Esophagus (tissue), 2 donors: Measurements from ENCODE around the gene DEFB132. TPM values are rescaled to one million over a fixed set of nuclear protein-coding genes. Genes with fewer than 3 reads are reported as not detected.
A peak's percentile ranks its signal among the peaks of the same experiment; 100 is the strongest.

Source experiments
- H3K27ac ChIP-seq, 2 donors: one replicate each; pipeline ENCODE4 v1.5.1; 2013; ENCODE audit warnings: low read depth in 2 of 2, mild to moderate bottlenecking in 2 of 2, inconsistent platforms in 1 of 2, low read length in 1 of 2, moderate library complexity in 1 of 2
- H3K27me3 ChIP-seq, 2 donors: one replicate each; pipeline ENCODE4 v1.6.1; 2013; ENCODE audit warnings: low read length in 2 of 2, control low read depth in 1 of 2, mild to moderate bottlenecking in 1 of 2; ENCODE audit not compliant: insufficient read depth in 2 of 2, control insufficient read depth in 1 of 2
- H3K36me3 ChIP-seq, 2 donors: one replicate each; pipeline ENCODE4 v1.6.1; 2013; ENCODE audit warnings: low read length in 1 of 2; ENCODE audit not compliant: control insufficient read depth in 2 of 2, insufficient read depth in 2 of 2
- H3K4me1 ChIP-seq, 2 donors: one replicate each; pipeline ENCODE4 v1.6.1; 2013; ENCODE audit warnings: low read length in 1 of 2; ENCODE audit not compliant: control insufficient read depth in 2 of 2, insufficient read depth in 2 of 2
- H3K4me3 ChIP-seq, 2 donors: one replicate each; pipeline ENCODE4 v1.5.1; 2013; ENCODE audit warnings: low read length in 2 of 2, mild to moderate bottlenecking in 2 of 2, low read depth in 1 of 2, moderate library complexity in 1 of 2
- H3K9me3 ChIP-seq, 2 donors: one replicate each; pipeline ENCODE4 v1.6.1; 2013; ENCODE audit warnings: mild to moderate bottlenecking in 2 of 2, low read depth in 1 of 2, low read length in 1 of 2, moderate library complexity in 1 of 2; ENCODE audit not compliant: control insufficient read depth in 2 of 2, insufficient read depth in 1 of 2
- WGBS, 2 donors: extraction: QIAGEN DNeasy Blood & Tissue Kit; methylation state at CpG; one replicate each; pipeline ENCODE4 v1.1.7; 2013; 5-methylcytosine and 5-hydroxymethylcytosine counted together
- polyA plus RNA-seq, 2 donors: library from polyadenylated mRNA; stranded (reverse); fragments of 200-250 nt; gene quantifications; one replicate each; pipeline ENCODE4 v1.2.3, GENCODE V29; 2013
- donor health status: healthy with polysubstance abuse.
- donor health status: Bipolar disorder and iron deficiency.

Gene DEFB132
- polyA plus RNA-seq, 2 donors: not detected

DNA sequence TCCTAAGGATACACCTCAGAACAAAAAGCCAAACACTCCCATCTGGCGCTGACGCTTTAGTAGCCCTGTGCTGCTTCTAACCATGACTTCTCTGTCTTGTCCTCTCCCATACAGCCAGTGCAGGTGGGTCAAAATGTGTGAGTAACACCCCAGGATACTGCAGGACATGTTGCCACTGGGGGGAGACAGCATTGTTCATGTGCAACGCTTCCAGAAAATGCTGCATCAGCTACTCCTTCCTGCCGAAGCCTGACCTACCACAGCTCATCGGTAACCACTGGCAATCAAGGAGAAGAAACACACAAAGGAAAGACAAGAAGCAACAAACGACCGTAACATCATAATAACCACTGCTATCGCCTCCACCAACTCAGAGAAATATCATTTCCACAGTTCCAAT, 1.4 kb downstream of the DEFB132 start:
- Histone ChIP-seq H3K4me1 (no peaks in the 10 kb centered on the region), H3K27me3 (no peaks in the 10 kb centered on the region), H3K4me3 (no peak overlapping the region), H3K27ac (no peak overlapping the region), H3K36me3 (no peaks in the 10 kb centered on the region), H3K9me3 (peaks cover 0 to 2% of the 10 kb centered on the region in 2 donors)
- 43 to 53% methylated on average over 8 of the region's 8 CpGs for WGBS, 2 donors

DNA sequence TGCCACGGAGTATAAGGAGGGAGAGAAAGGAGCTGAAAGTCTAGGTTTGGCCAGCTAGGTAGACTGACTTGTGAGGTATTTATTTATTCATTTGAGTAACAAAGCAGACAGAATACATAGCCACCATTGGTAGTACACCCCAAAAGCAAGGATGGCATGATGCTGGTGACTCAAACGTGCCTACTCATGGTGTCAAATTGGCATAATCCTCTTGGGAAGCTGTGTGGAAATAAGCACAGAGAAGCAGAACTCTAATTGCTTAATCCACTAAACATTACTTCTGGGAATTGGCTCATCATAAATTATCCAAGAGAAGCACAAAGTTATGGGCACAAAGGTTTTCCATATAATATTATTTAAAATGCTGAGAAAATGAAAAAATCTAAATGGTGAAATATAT, 2.5 kb downstream of the DEFB132 start:
- no peak overlapping the region for H3K4me3 ChIP-seq
- no peak overlapping the region for H3K27ac ChIP-seq
- H3K36me3 ChIP-seq: no peaks in the 10 kb centered on the region
- H3K4me1 ChIP-seq: no peaks in the 10 kb centered on the region
- 66 to 67% methylated on average over 2 of the region's 2 CpGs for WGBS, 2 donors
- no peaks in the 10 kb centered on the region for H3K27me3 ChIP-seq
- peaks cover 0 to 3% of the 10 kb centered on the region in 2 donors for H3K9me3 ChIP-seq

GRCh38 chr20:263701-264100, 6.2 kb downstream of the DEFB132 start:
- Histone ChIP-seq H3K27me3 (no peaks in the 10 kb centered on the region), H3K27ac (no peak overlapping the region), H3K4me3 (no peak overlapping the region), H3K36me3 (no peaks in the 10 kb centered on the region), H3K9me3 (peaks cover 0 to 3% of the 10 kb centered on the region in 2 donors), H3K4me1 (peaks cover 3 to 4% of the 10 kb centered on the region in 2 donors)
- 71 to 75% methylated on average over 13 of the region's 13 CpGs for WGBS, 2 donors

GRCh38 chr20:266596-267562, 9.4 kb downstream of the DEFB132 start:
- H3K9me3 ChIP-seq: peaks cover 0 to 3% of the 10 kb centered on the region in 2 donors
- peak overlapping the region; percentile 33 to 38 for H3K4me3 ChIP-seq
- peaks cover 3 to 4% of the 10 kb centered on the region in 2 donors for H3K4me1 ChIP-seq
- no peaks in the 10 kb centered on the region for H3K27me3 ChIP-seq
- WGBS, 2 donors: 9 to 10% methylated on average over 43 of the region's 43 CpGs
- H3K36me3 ChIP-seq: no peaks in the 10 kb centered on the region
- H3K27ac ChIP-seq: no peak overlapping the region

- Histone ChIP-seq H3K4me3 (no peak overlapping the region), H3K9me3 (no peaks in the 10 kb centered on the region), H3K27ac (no peak overlapping the region), H3K4me1 (peaks cover 3 to 4% of the 10 kb centered on the region in 2 donors), H3K27me3 (no peaks in the 10 kb centered on the region), H3K36me3 (no peaks in the 10 kb centered on the region)
- WGBS, 2 donors: 90% methylated on average over 5 of the region's 5 CpGs
These were observed 13.0 kb downstream of the DEFB132 start for GRCh38 chr20:270517-270916.

DNA sequence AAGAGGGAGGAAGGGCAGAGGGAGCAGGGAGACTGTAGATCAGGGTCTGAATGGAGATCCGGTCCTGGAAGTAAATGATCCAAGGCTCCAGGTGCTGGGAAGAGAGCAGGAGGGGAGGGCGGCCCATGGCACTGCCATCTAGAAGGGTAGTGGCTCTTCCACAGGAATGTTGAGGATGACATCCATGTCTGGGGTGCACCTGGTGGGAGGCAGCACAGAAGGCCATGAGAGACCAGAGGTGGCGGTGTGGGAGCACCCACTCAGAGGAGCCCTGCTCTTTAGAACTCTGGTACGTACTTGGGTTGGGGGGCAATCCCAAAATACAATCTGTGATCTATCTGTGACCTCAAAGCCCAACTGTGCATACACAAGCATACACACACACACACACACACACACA, 13.5 kb downstream of the DEFB132 start:
- Histone ChIP-seq H3K27ac (no peak overlapping the region), H3K27me3 (no peaks in the 10 kb centered on the region), H3K36me3 (no peaks in the 10 kb centered on the region), H3K4me3 (no peak overlapping the region), H3K4me1 (peaks cover 3 to 4% of the 10 kb centered on the region in 2 donors), H3K9me3 (no peaks in the 10 kb centered on the region)
- 86 to 91% methylated on average over 4 of the region's 4 CpGs for WGBS, 2 donors

DNA sequence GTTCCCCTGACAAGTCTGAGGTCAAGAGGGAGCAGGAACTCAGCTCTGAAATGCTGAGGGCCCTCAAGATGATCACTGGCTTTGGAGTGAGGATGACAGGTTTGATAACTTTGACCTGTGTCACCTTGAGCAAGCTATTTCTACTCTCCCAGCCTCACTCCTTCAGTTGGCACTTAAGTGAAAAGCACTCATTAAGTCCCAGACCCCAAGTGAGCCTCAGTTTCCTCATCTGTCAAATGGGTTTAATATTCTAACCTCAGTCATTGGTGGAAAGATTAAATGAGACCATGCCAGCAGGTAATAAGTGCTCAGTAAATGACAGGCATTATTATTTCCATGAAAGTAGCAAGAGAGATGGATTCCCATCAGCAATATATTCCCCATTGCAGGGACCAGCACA, 14.0 kb downstream of the DEFB132 start:
- Histone ChIP-seq H3K27ac (no peak overlapping the region), H3K4me1 (peaks cover 3 to 4% of the 10 kb centered on the region in 2 donors), H3K9me3 (no peaks in the 10 kb centered on the region), H3K36me3 (peaks cover 2% of the 10 kb centered on the region in 2 donors), H3K27me3 (no peaks in the 10 kb centered on the region), H3K4me3 (no peak overlapping the region)

GRCh38 chr20:272718-273117, 15.2 kb downstream of the DEFB132 start:
- Histone ChIP-seq H3K27ac (no peak overlapping the region), H3K36me3 (peaks cover 3 to 5% of the 10 kb centered on the region in 2 donors), H3K4me1 (no peaks in the 10 kb centered on the region), H3K27me3 (no peaks in the 10 kb centered on the region), H3K9me3 (no peaks in the 10 kb centered on the region), H3K4me3 (no peak overlapping the region)

DNA sequence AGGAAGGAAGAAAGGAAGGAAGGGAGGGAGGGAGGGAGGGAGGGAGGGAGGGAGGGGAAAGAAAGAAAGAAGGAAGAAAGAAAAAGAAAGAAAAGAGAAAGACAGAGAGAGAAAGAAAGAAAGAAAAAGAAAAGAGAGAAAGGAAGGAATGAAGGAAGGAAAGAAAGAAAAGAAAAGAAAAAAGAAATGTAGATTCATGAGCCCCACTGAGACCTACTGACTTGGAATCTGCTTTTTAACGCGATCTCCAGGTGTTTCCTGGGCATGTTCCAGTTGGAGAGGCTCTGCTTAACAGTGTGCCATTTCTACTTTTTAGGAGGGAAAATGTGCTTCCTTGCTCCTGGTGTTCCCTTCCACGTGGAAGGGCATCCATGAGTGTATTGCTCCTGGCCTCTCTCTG, 16.4 kb downstream of the DEFB132 start:
- no peak overlapping the region for H3K27ac ChIP-seq
- 67 to 68% methylated on average over 3 of the region's 3 CpGs for WGBS, 2 donors
- H3K27me3 ChIP-seq: no peaks in the 10 kb centered on the region
- no peaks in the 10 kb centered on the region for H3K9me3 ChIP-seq
- no peaks in the 10 kb centered on the region for H3K4me1 ChIP-seq
- no peak overlapping the region for H3K4me3 ChIP-seq
- H3K36me3 ChIP-seq: peaks cover 3 to 5% of the 10 kb centered on the region in 2 donors

- H3K4me1 ChIP-seq: no peaks in the 10 kb centered on the region
- no peak overlapping the region for H3K4me3 ChIP-seq
- H3K9me3 ChIP-seq: no peaks in the 10 kb centered on the region
- no peak overlapping the region for H3K27ac ChIP-seq
- 88 to 92% methylated on average over 7 of the region's 7 CpGs for WGBS, 2 donors
- H3K27me3 ChIP-seq: no peaks in the 10 kb centered on the region
- H3K36me3 ChIP-seq: peaks cover 3 to 5% of the 10 kb centered on the region in 2 donors
These were observed 18.3 kb downstream of the DEFB132 start for GRCh38 chr20:275791-276190.
